H1 (cell line): ENCODE results near the gene KLHL29. TPM values are rescaled to one million over a fixed set of nuclear protein-coding genes. Genes with fewer than 3 reads are reported as not detected.

Experiments
- CTCF ChIA-PET: fragments of 300-600 bp; sonication (Branson Sonifier 250); formaldehyde crosslinking; loops from one replicate; lab custom pipeline; 2021; ENCODE audit not compliant: partially characterized antibody; lab: Charles Lee
- POLR2A ChIA-PET: fragments of 300-600 bp; sonication (Branson Sonifier 250); formaldehyde crosslinking; loops from one replicate; lab custom pipeline; 2021; ENCODE audit warnings: inconsistent platforms; ENCODE audit not compliant: partially characterized antibody; lab: Charles Lee
- DNase-seq, 2 experiments: peaks; one replicate each; pipeline versions ENCODE4 v3.0.0 to v3.0.0-alpha.2; 2010 to 2022; ENCODE audit warnings: low spot score in 2 of 2, low read depth in 1 of 2, mixed read lengths in 1 of 2
- FAIRE-seq: peaks from 2 replicates; lab custom pipeline; 2011; peaks lifted over from hg19 to GRCh38; lab: Jason Lieb, UNC
- H2AFZ ChIP-seq: 2 replicates; pipeline ENCODE4 v1.8.1; 2012; ENCODE audit warnings: low read length, inconsistent platforms
- H2AK5ac ChIP-seq: 2 replicates; pipeline ENCODE4 v1.6.1; 2013; ENCODE audit warnings: low read depth, low read length
- H2BK120ac ChIP-seq: replicated peaks from 2 replicates; pipeline ENCODE3; 2013; ENCODE audit warnings: low read depth, low read length, inconsistent platforms
- H2BK12ac ChIP-seq: 2 replicates; pipeline ENCODE4 v1.6.1; 2013; ENCODE audit warnings: low read depth, low read length
- H2BK15ac ChIP-seq: 2 replicates; pipeline ENCODE4 v1.6.1; 2013; ENCODE audit warnings: low read length
- H2BK20ac ChIP-seq: 2 replicates; pipeline ENCODE4 v1.6.1; 2013; ENCODE audit warnings: low read length
- H2BK5ac ChIP-seq: 2 replicates; pipeline ENCODE4 v1.6.1; 2013; ENCODE audit warnings: low read depth, low read length
- H3K14ac ChIP-seq: 2 replicates; pipeline ENCODE4 v1.6.1; 2013; ENCODE audit warnings: inconsistent platforms; ENCODE audit not compliant: insufficient read length
- H3K18ac ChIP-seq: 2 replicates; pipeline ENCODE4 v1.6.1; 2013; ENCODE audit warnings: low read length; ENCODE audit errors: extremely low read depth
- H3K23ac ChIP-seq: 2 replicates; pipeline ENCODE4 v1.6.1; 2013; ENCODE audit warnings: inconsistent platforms; ENCODE audit not compliant: insufficient read length
- H3K23me2 ChIP-seq: 2 replicates; pipeline ENCODE4 v1.6.1; 2013; ENCODE audit warnings: low read depth, low read length
- H3K27ac ChIP-seq: 2 replicates; pipeline ENCODE4 v1.6.1; 2011; ENCODE audit warnings: low read depth, low read length, inconsistent platforms
- H3K27me3 ChIP-seq, 4 experiments: replicated peaks in 1 of 4; 1 replicate in 1 of 4; 2 replicates in 3 of 4; pipeline versions ENCODE4 v1.6.1 to v1.8.1; 2011 to 2013; ENCODE audit warnings: low read length in 3 of 4, mild to moderate bottlenecking in 3 of 4, inconsistent platforms in 2 of 4, mixed read lengths in 2 of 4, moderate library complexity in 1 of 4; ENCODE audit not compliant: control insufficient read depth in 3 of 4, insufficient read depth in 3 of 4; ENCODE audit errors: extremely low read depth in 1 of 4
- H3K36me3 ChIP-seq, 4 experiments: 2 replicates each; pipeline versions ENCODE4 v1.6.1 to v1.8.1; 2011 to 2013; ENCODE audit warnings: mild to moderate bottlenecking in 4 of 4, low read length in 3 of 4, moderate library complexity in 2 of 4, control low read depth in 1 of 4, inconsistent platforms in 1 of 4; ENCODE audit not compliant: insufficient read depth in 4 of 4, control insufficient read depth in 2 of 4
- H3K4ac ChIP-seq: replicated peaks from 2 replicates; pipeline ENCODE3; 2013; ENCODE audit warnings: low read length, low read depth, mixed read lengths, inconsistent platforms; ENCODE audit not compliant: insufficient read length
- H3K4me1 ChIP-seq, 4 experiments: replicated peaks in 1 of 4; 1 replicate in 1 of 4; 2 replicates in 3 of 4; pipeline versions ENCODE4 v1.6.1 to v1.8.1; 2011 to 2013; ENCODE audit warnings: low read length in 3 of 4, inconsistent platforms in 2 of 4, mixed read lengths in 1 of 4; ENCODE audit not compliant: insufficient read depth in 4 of 4, control insufficient read depth in 3 of 4
- H3K4me2 ChIP-seq, 2 experiments: 2 replicates each; pipeline versions ENCODE4 v1.6.1 to v1.8.1; 2011 to 2013; ENCODE audit warnings: low read depth in 2 of 2, low read length in 2 of 2, control low read depth in 1 of 2, inconsistent platforms in 1 of 2, mild to moderate bottlenecking in 1 of 2; ENCODE audit not compliant: insufficient read depth in 1 of 2
- H3K4me3 ChIP-seq, 4 experiments: fragments of 200-600, 300-600 bp in 1 of 4; sonication (generic), shearing (Covaris generic), sonication (Bioruptor Twin) in 1 of 4; 2 replicates each; pipeline versions ENCODE4 v1.5.1 to v1.8.1; 2011 to 2016; ENCODE audit warnings: low read length in 4 of 4, low read depth in 3 of 4, control low read depth in 2 of 4, inconsistent platforms in 2 of 4, mild to moderate bottlenecking in 2 of 4, mixed read lengths in 1 of 4, moderate library complexity in 1 of 4; ENCODE audit not compliant: insufficient read depth in 2 of 4; ENCODE audit errors: extremely low read depth in 1 of 4
- H3K56ac ChIP-seq: replicated peaks from 2 replicates; pipeline ENCODE3; 2013; ENCODE audit warnings: low read depth, mild to moderate bottlenecking, mixed read lengths, low read length, inconsistent platforms; ENCODE audit not compliant: insufficient read length
- H3K79me1 ChIP-seq: 2 replicates; pipeline ENCODE4 v1.6.1; 2013; ENCODE audit warnings: low read depth, low read length, control low read depth
- H3K79me2 ChIP-seq, 2 experiments: 2 replicates each; pipeline versions ENCODE4 v1.6.1 to v1.8.1; 2012 to 2013; ENCODE audit warnings: low read length in 2 of 2, mild to moderate bottlenecking in 2 of 2, inconsistent platforms in 1 of 2; ENCODE audit not compliant: insufficient read depth in 2 of 2, control insufficient read depth in 1 of 2
- H3K9ac ChIP-seq, 4 experiments: replicated peaks in 1 of 4; 1 replicate in 1 of 4; 2 replicates in 3 of 4; pipeline versions ENCODE4 v1.6.1 to v1.8.1; 2011 to 2013; ENCODE audit warnings: low read depth in 3 of 4, low read length in 3 of 4, control low read depth in 2 of 4, mild to moderate bottlenecking in 2 of 4, moderate library complexity in 2 of 4, inconsistent platforms in 1 of 4; ENCODE audit errors: extremely low read depth in 1 of 4
- H3K9me3 ChIP-seq, 2 experiments: 2 replicates each; pipeline versions ENCODE4 v1.6.1 to v1.8.1; 2012 to 2013; ENCODE audit warnings: mild to moderate bottlenecking in 2 of 2, moderate library complexity in 2 of 2, control low read depth in 1 of 2, inconsistent platforms in 1 of 2, low read depth in 1 of 2, low read length in 1 of 2, mixed read lengths in 1 of 2; ENCODE audit not compliant: insufficient read depth in 2 of 2
- H4K20me1 ChIP-seq, 2 experiments: replicated peaks in 1 of 2; 2 replicates each; pipeline versions ENCODE3 to v1.8.1; 2011 to 2013; ENCODE audit warnings: inconsistent platforms in 2 of 2, low read length in 2 of 2, mild to moderate bottlenecking in 1 of 2; ENCODE audit not compliant: insufficient read depth in 2 of 2, control insufficient read depth in 1 of 2
- H4K5ac ChIP-seq: 2 replicates; pipeline ENCODE4 v1.6.1; 2013; ENCODE audit warnings: low read length, low read depth, mixed read lengths, inconsistent platforms; ENCODE audit not compliant: insufficient read length
- H4K8ac ChIP-seq: 2 replicates; pipeline ENCODE4 v1.8.0; 2013; ENCODE audit warnings: mild to moderate bottlenecking, moderate library complexity, low read length, inconsistent platforms; ENCODE audit not compliant: insufficient read depth; ENCODE audit errors: extremely low read depth
- H4K91ac ChIP-seq: replicated peaks from 2 replicates; pipeline ENCODE3; 2013; ENCODE audit warnings: low read length, mixed read lengths, inconsistent platforms; ENCODE audit not compliant: insufficient read length
- GABPA ChIP-seq: IDR thresholded peaks from 2 replicates; pipeline ENCODE4 v1.6.1; 2011; ENCODE audit warnings: mild to moderate bottlenecking, low read length, moderate library complexity, borderline replicate concordance; ENCODE audit not compliant: insufficient read depth
- POLR2A ChIP-seq, 2 experiments: IDR thresholded peaks; 1 replicate in 1 of 2; 2 replicates in 1 of 2; pipeline ENCODE4 v1.6.1; 2011; ENCODE audit warnings: low read depth in 2 of 2, low read length in 2 of 2, mild to moderate bottlenecking in 2 of 2; ENCODE audit errors: control extremely low read depth in 1 of 2
- SRF ChIP-seq: IDR thresholded peaks from 2 replicates; pipeline ENCODE4 v1.6.1; 2011; ENCODE audit warnings: mild to moderate bottlenecking, low read depth, low read length, moderate library complexity
- TCF12 ChIP-seq: IDR thresholded peaks from 2 replicates; pipeline ENCODE4 v1.6.1; 2011; ENCODE audit warnings: low read depth, mild to moderate bottlenecking, low read length
- ZNF274 ChIP-seq: IDR thresholded peaks from 2 replicates; pipeline ENCODE4 v1.7.0; 2012; ENCODE audit warnings: low read length, borderline replicate concordance; ENCODE audit errors: extremely low read depth
- WGBS, 2 experiments: shearing (Covaris generic) in 1 of 2; methylation state at CpG; one replicate each; pipeline versions ENCODE4 v1.1.6 to v1.1.7; 2013 to 2015; ENCODE audit warnings: low lambda C conversion rate in 2 of 2, mixed read lengths in 2 of 2, inconsistent platforms in 1 of 2, low coverage in 1 of 2, missing lambda C conversion rate in 1 of 2; ENCODE audit not compliant: insufficient replicate concordance in 2 of 2, insufficient coverage in 1 of 2, insufficient read length in 1 of 2; ENCODE audit errors: extremely low coverage in 1 of 2, missing lambda C conversion rate in 1 of 2; 5-methylcytosine and 5-hydroxymethylcytosine counted together
- polyA plus RNA-seq, 7 experiments: library from polyadenylated mRNA; depleted of rRNA in 3 of 7; stranded (reverse) in 5 of 7; unstranded in 2 of 7; fragments of >200 nt in 5 of 7; fragments of 200-250 nt in 2 of 7; gene quantifications; 1 replicate in 5 of 7; 2 replicates in 1 of 7; 4 replicates in 1 of 7; pipeline versions ENCODE4 v1.2.1 to v1.2.3, GENCODE V29; 2011 to 2013; ENCODE audit warnings: missing spikeins in 2 of 7, mixed read lengths in 2 of 7
- total RNA-seq: library from RNA; stranded (reverse); fragmentation: NEBNext Ultra II Directional; extraction: Animal tissue kit (Norgen Biotek cat#: 25700); gene quantifications from 2 replicates; pipeline ENCODE4 v1.2.1, GENCODE V29; 2021

KLHL29 gene
- total and polyA plus RNA-seq, 2 of the 8 experiments (the other 6 are each of a cell fraction or from before 2014, with no cell fraction given), result 1.1 to 4.7 TPM

GRCh38 chr2:23719716-23720115 is 334.7 kb downstream of the KLHL29 start:
- no peak overlapping the region for H3K4me2 ChIP-seq
- no peak overlapping the region for H3K18ac ChIP-seq
- 91% methylated on average over 5 of the region's 5 CpGs; no CpG with 5 or more reads in 1 of the 2 experiments for WGBS, 2 experiments
- H3K14ac ChIP-seq, result no peak overlapping the region
- H3K4ac ChIP-seq, result no peak overlapping the region
- no peak overlapping the region for H4K8ac ChIP-seq
- TF ChIP-seq GABPA (no peak), TCF12 (no peak), ZNF274 (no peak), POLR2A (IDR thresholded peaks at IDR 0.05; ENCODE audit: control extremely low read depth in 1 of 2, low read depth in 2 of 2, low read length in 2 of 2) (no peak), SRF (no peak)
- no peaks in the 10 kb centered on the region for H3K4me1 ChIP-seq
- no peak for FAIRE-seq
- no peak for DNase-seq
- no peaks in the 10 kb centered on the region for H3K23me2 ChIP-seq
- no peaks in the 10 kb centered on the region for H3K79me2 ChIP-seq
- POLR2A ChIA-PET, result no interaction called here
- H2BK5ac ChIP-seq, result no peak overlapping the region
- no peak overlapping the region for H2BK12ac ChIP-seq
- no peak overlapping the region for H2AFZ ChIP-seq
- H3K27me3 ChIP-seq, result no peaks in the 10 kb centered on the region
- no peaks in the 10 kb centered on the region for H3K36me3 ChIP-seq
- no peak overlapping the region for H2BK120ac ChIP-seq
- no peaks in the 10 kb centered on the region; the same call in 1 of the 2 replicates for H3K79me1 ChIP-seq
- no peak overlapping the region for H3K23ac ChIP-seq
- no peak overlapping the region for H3K27ac ChIP-seq
- H4K91ac ChIP-seq, result no peak overlapping the region
- no peak overlapping the region for H2BK20ac ChIP-seq
- H3K9me3 ChIP-seq, result no peaks in the 10 kb centered on the region
- H3K56ac ChIP-seq, result no peak overlapping the region
- H3K4me3 ChIP-seq, result no peak overlapping the region
- H4K20me1 ChIP-seq, result no peaks in the 10 kb centered on the region
- CTCF ChIA-PET, result interaction anchor here (1.0 to 1.4 kb wide), 2 partner anchors 9 to 82 kb away, joined by 4 to 5 read pairs; no protein-coding TSS in a partner anchor
- no peak overlapping the region for H2BK15ac ChIP-seq
- no peak overlapping the region for H4K5ac ChIP-seq
- no peak overlapping the region for H2AK5ac ChIP-seq
- H3K9ac ChIP-seq, result no peak overlapping the region
